Erythroblast (primary cell): ENCODE data around the gene RNU1-1.
"Not testable (repeated sequence)": the region's sequence is repeated elsewhere in the genome, so short reads cannot be mapped to it uniquely, and the experiment has no call there.

ENCODE experiments used
- DNase-seq, 2 experiments: peaks; one replicate each; lab custom pipeline; 2025; lab: John Stamatoyannopoulos, UW
- GATA1 ChIP-seq: IDR thresholded peaks from 2 replicates; pipeline ENCODE4 v1.6.1; 2011; ENCODE audit warnings: low read depth, mild to moderate bottlenecking, control low read depth, low read length, moderate library complexity
- POLR2A ChIP-seq: IDR thresholded peaks from 2 replicates; pipeline ENCODE4 v1.6.1; 2011; ENCODE audit warnings: mild to moderate bottlenecking, low read length

RNU1-1 gene

DNA sequence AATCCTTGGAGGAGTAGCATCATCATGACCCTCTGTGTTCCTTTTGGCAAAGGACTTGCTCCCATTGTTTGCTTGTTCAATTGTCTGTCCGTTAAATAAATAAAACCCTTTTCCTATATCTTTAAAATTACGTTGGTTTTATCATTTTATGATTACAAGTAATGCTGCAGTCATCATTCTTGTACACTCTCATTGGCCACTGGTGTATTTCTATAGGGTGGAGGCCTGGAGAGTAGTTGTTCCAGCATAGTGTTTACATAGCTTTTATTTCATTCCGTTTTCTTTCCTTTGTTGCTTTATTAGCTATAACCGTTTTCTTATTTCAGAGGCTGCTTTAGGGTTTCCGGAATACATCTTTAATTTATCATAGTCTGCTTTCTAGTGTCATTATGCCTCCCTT lies 7.6 kb upstream of the RNU1-1 start:
- not testable (repeated sequence) for DNase-seq

DNA sequence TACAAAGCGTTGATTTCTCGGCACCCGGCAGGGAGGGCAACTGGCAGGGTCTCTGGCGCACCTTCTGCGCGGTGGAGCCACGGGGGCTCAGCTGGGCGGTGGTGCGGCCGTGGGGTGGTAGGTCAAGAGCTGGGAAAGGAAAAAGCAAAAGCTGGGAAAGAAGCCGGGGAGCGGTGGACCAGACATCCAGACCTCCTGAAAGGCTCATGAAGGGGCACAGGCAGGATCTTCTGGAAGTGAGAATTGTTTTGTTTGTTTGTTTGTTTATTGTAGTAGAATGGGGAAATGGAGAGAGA lies 7.2 kb upstream of the RNU1-1 start:
- no peak for TF ChIP-seq GATA1
- no peak for TF ChIP-seq POLR2A
- DNase-seq = no peak

DNA sequence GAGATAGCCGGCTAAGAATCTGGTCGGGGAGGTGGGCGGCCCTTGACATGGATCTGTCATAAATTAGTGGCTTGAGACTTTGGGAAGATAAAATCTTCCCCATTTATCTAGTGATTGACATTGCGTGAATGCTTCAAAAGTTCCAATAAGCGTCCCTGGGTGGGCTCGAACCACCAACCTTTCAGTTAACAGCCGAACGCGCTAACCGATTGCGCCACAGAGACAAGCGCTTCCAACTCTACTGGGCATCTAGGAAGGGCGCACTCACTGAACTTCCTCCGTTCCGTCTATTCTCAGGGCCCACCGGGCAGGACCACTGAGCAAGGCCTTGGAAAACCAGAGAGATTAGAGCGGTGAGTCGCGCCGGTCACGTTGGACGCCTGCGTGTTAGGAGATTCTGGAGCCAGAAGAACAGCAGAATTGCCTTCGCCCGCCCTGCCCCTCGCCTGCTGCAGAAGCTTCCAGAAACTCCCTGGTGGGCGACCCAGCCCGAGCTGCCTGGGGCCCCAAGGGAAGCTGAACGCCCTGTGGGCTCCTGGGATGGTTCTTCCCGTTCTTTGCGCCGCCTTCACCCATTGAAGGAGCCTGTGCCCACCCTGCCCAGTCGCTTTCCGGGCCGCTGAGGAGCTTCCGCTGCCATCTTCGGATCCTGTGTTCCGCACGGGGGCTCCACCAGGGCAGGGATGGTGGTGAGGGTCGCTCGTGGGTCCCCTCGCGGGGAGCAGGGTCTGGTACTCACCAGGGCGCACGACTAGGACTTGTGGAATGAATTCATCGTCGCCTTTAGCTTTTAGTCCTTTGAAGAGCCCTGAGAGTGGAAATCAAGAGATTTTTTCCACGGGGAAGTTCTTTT lies 6.6 kb upstream of the RNU1-1 start:
- not testable (repeated sequence) for DNase-seq

DNA sequence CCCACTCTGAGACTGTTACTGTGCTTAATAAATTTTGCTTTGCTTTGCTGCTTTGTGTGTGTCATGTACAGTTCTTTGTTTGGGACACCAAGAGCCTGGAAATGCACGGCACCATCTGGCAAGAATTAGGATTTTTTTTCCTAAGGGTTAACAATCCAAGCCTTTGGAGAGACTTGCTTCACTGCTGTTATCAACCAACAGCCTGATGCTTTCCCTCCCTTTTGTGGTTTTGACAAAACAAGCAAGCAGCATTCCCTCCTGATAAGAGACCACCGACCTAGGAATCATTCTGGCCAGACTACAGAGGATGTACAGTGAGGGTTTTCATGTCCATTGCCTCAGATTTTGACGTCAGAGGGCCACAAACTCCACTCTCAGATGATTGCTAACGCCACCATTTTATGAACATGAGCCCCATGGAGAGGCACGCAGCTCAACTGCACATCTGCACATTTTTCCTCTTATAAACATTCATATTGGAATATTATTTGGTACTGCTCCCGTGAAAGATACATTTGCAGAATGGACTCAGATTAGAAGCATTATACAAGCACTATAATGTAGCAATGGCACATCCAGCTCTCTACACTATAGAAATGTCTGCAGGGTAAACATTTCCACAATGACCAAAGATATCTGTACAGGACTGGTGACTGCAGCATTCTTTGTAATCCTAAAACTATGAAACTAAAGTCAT lies 5.3 kb upstream of the RNU1-1 start:
- DNase-seq = not testable (repeated sequence)

DNA sequence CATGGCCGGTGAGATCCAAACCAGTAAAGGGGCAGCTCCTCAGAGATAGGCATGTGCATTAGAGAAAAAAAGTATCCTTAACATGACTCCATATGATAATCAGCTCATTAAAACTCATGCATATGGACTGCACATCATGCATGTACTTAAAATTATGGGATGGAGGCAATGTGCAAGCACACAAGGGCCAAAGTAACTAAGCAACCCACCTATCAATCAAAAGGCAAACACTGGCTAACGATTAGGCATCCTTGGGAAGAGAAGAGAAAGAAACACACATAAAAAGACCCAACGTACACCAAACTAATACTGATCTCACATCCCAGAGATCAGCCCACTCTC lies 4.8 kb upstream of the RNU1-1 start:
- DNase-seq = not testable (repeated sequence)

GRCh38 chr1:16516694-16517410 lies 2.8 kb upstream of the RNU1-1 start:
- peak in 1 of 2 experiments; percentile 47 for DNase-seq

DNA sequence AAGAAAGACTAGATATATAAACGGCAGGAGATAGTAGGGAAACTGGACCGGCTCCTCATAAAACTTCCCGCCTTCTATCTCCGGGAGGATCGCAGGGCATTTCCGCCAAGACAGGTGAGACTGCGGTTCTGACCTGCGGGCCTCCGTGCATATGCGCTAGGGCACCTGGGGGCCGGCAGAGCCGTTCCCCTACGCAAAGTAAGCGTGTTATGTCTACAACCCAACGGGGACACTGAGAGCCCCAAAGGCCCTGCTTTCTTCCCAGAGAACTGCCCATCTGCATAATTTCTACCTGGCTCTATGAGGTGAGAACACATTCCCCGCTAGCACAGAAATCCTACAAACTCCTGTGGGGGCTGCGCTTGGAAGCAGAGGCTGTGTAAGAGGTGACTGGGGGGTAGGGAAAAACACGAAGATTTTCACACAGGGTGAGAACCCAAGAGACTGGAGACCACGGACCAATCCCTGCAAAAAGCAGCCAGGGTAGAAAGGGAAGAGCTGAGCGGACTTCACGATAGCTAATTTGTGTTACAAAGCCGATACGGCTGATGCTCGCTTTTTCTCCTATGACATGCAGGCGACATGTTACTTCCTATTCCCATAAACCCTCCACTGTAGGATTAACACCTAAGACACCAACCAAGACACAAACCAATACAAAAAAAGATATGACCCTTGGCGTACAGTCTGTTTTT lies 526 bp downstream of the RNU1-1 start:
- peak; percentile 89 for TF ChIP-seq POLR2A
- DNase-seq = peak; percentile 87 to 93

- DNase-seq = peak in 1 of 2 experiments; percentile 20
Observed at GRCh38 chr1:16512624-16513411, 1.3 kb downstream of the RNU1-1 start.

GRCh38 chr1:16511926-16512325 lies 2.2 kb downstream of the RNU1-1 start:
- DNase-seq = not testable (repeated sequence)

- DNase-seq = peak; percentile 26 to 28
Observed at GRCh38 chr1:16508861-16509445, 5.1 kb downstream of the RNU1-1 start.

- peak; percentile 39 to 49 for DNase-seq
Observed at GRCh38 chr1:16506364-16507136, 7.5 kb downstream of the RNU1-1 start.

DNA sequence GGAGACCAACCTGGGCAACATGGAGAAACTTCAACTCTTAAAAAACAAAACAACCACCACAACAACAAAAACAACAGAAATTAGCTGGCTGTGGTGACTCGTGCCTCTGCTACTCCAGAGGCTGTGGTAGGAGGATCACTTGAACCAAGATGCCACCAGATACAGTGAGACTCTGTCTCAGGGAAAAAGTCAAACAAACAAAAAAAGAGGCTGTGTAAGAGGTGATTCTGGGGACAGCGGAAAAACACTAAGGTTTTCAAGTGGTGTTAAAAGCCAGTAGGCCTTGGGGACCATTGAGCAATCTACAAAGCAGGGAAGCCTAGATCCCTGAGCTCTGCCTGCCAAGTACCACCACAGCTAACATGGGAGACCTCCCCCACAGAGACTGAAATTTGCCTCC lies 8.2 kb downstream of the RNU1-1 start:
- DNase-seq = not testable (repeated sequence)

DNA sequence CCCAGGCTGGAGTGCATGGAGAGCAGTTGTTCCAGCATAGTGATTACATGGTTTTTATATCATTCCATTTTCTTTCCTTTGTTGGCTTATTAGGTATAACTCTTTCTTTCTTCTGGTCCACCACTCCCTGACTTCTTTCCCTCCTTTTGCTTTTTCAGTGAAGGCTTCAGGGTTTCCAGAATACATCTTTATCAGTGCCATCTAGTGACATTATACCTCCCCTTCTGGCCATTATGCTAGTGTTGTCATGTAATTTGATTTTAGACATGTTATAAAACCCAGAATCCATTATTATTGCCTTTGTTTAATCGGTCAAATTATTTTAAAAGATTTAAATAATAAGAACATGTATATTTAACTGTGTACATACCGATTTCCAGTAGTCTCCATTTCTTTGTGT lies 10.6 kb downstream of the RNU1-1 start:
- no peak for TF ChIP-seq GATA1
- TF ChIP-seq POLR2A = no peak

GRCh38 chr1:16501446-16501845 lies 12.6 kb downstream of the RNU1-1 start:
- DNase-seq = not testable (repeated sequence)

More for the DNA sequence above, 10.6 kb downstream of the RNU1-1 start:
- DNase-seq = no peak

- not testable (repeated sequence) for DNase-seq
Observed at GRCh38 chr1:16500975-16501374, 13.1 kb downstream of the RNU1-1 start.

DNA sequence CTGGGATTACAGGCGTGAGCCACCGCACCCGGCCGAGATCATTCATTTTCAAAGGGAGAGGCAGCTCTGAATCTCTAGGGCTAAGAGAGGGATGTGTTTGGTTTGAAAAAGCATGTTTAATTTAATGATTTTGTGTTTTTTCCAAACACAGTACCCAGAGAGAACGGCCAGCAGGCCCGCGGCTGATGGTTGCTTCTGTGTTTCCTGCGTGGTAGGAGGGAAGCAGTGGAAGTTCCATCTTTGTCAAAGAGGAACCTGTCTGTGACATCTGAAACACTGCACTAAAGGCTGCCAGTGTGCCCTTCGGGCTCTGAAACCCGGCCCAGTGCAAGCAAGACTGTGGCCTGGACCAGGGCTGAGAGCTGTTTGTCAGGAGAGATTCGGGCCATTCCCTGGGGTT lies 13.6 kb downstream of the RNU1-1 start:
- not testable (repeated sequence) for DNase-seq
